Measurements from ENCODE around the gene CEP112. TPM values are rescaled to one million over a fixed set of nuclear protein-coding genes. Genes with fewer than 3 reads are reported as not detected.

The CEP112 gene
- total RNA-seq, 1 donor from 2014 or later, result 26.0 TPM

- no peak for ATAC-seq
- intact Hi-C loops (cut with DNase I), result no loop called here
- no peak for DNase-seq (ENCODE audit: missing footprints)
Observed at GRCh38 chr17:66018786-66019185, 173.1 kb downstream of the CEP112 start.

GRCh38 chr17:66016231-66016630, 175.7 kb downstream of the CEP112 start:
- no peak for DNase-seq (ENCODE audit: missing footprints)
- intact Hi-C loops (cut with DNase I), result no loop called here

GRCh38 chr17:66008680-66009079, 183.3 kb downstream of the CEP112 start:
- ATAC-seq (no peak), DNase-seq (ENCODE audit: missing footprints) (no peak)
- intact Hi-C loops (cut with DNase I), result no loop called here

More at GRCh38 chr17:66016231-66016630, 175.7 kb downstream of the CEP112 start:
- ATAC-seq, result no peak

- intact Hi-C loops (cut with DNase I), result no loop called here
- DNase-seq (ENCODE audit: missing footprints) (no peak), ATAC-seq (no peak)
Observed at GRCh38 chr17:66006654-66007053, 185.3 kb downstream of the CEP112 start.

GRCh38 chr17:66002812-66003211, 189.1 kb downstream of the CEP112 start:
- intact Hi-C loops (cut with DNase I), result no loop called here
- DNase-seq (ENCODE audit: missing footprints) (no peak), ATAC-seq (no peak)

- DNase-seq (ENCODE audit: missing footprints) (no peak), ATAC-seq (no peak)
- intact Hi-C loops (cut with DNase I), result no loop called here
Observed at GRCh38 chr17:66002063-66002585, 189.8 kb downstream of the CEP112 start.

- ATAC-seq (no peak), DNase-seq (ENCODE audit: missing footprints) (no peak)
- intact Hi-C loops (cut with DNase I), result no loop called here
Observed at GRCh38 chr17:66000216-66000615, 191.7 kb downstream of the CEP112 start.

GRCh38 chr17:65998675-65999074, 193.3 kb downstream of the CEP112 start:
- no peak for DNase-seq (ENCODE audit: missing footprints)
- no peak for ATAC-seq
- intact Hi-C loops (cut with DNase I), result no loop called here

- ATAC-seq (no peak), DNase-seq (ENCODE audit: missing footprints) (no peak)
- intact Hi-C loops (cut with DNase I), result no loop called here
Observed at GRCh38 chr17:65994679-65995078, 197.3 kb downstream of the CEP112 start.

- no peak for DNase-seq (ENCODE audit: missing footprints)
- no peak for ATAC-seq
- intact Hi-C loops (cut with DNase I), result no loop called here
Observed at GRCh38 chr17:65994114-65994513, 197.8 kb downstream of the CEP112 start.

GRCh38 chr17:65990593-65990992, 201.3 kb downstream of the CEP112 start:
- ATAC-seq, result peak; percentile 98
- intact Hi-C loops (cut with DNase I), result no loop called here
- peak; percentile 76 for DNase-seq (ENCODE audit: missing footprints)

GRCh38 chr17:65988451-65988850, 203.5 kb downstream of the CEP112 start:
- ATAC-seq, result no peak
- no peak for DNase-seq (ENCODE audit: missing footprints)
- intact Hi-C loops (cut with DNase I), result loop anchor here (5.0 kb wide), 1 partner anchor 756 kb away; no protein-coding TSS in a partner anchor

GRCh38 chr17:65987988-65988387, 203.9 kb downstream of the CEP112 start:
- ATAC-seq (no peak), DNase-seq (ENCODE audit: missing footprints) (no peak)
- intact Hi-C loops (cut with DNase I), result loop anchor here (5.0 kb wide), 1 partner anchor 756 kb away; no protein-coding TSS in a partner anchor

GRCh38 chr17:65985571-65985970, 206.4 kb downstream of the CEP112 start:
- no peak for DNase-seq (ENCODE audit: missing footprints)
- intact Hi-C loops (cut with DNase I), result loop anchor here (5.0 kb wide), 1 partner anchor 753 kb away; no protein-coding TSS in a partner anchor
- no peak for ATAC-seq

- ATAC-seq (no peak), DNase-seq (ENCODE audit: missing footprints) (no peak)
- intact Hi-C loops (cut with DNase I), result no loop called here
Observed at GRCh38 chr17:65984299-65984698, 207.6 kb downstream of the CEP112 start.

- intact Hi-C loops (cut with DNase I), result no loop called here
- DNase-seq (ENCODE audit: missing footprints) (no peak), ATAC-seq (no peak)
Observed at GRCh38 chr17:65978871-65979270, 213.1 kb downstream of the CEP112 start.

GRCh38 chr17:65977041-65977440, 214.9 kb downstream of the CEP112 start:
- intact Hi-C loops (cut with DNase I), result no loop called here
- ATAC-seq (no peak), DNase-seq (ENCODE audit: missing footprints) (no peak)

- intact Hi-C loops (cut with DNase I), result no loop called here
- no peak for DNase-seq (ENCODE audit: missing footprints)
- ATAC-seq, result no peak
Observed at GRCh38 chr17:65975878-65976277, 216.1 kb downstream of the CEP112 start.

GRCh38 chr17:65973237-65973636, 218.7 kb downstream of the CEP112 start:
- intact Hi-C loops (cut with DNase I), result no loop called here
- DNase-seq (ENCODE audit: missing footprints), result no peak
- ATAC-seq, result no peak

- DNase-seq (ENCODE audit: missing footprints) (no peak), ATAC-seq (no peak)
- intact Hi-C loops (cut with DNase I), result no loop called here
Observed at GRCh38 chr17:65967372-65967771, 224.6 kb downstream of the CEP112 start.

- DNase-seq (ENCODE audit: missing footprints) (no peak), ATAC-seq (no peak)
- intact Hi-C loops (cut with DNase I), result no loop called here
Observed at GRCh38 chr17:65966072-65966695, 225.7 kb downstream of the CEP112 start.
